GM06990 (cell line): ENCODE results near the gene MGAT5.

ENCODE experiments used
- DNase-seq: peaks from one replicate; pipeline ENCODE4 v3.0.0-alpha.2; 2011; ENCODE audit not compliant: insufficient read length; ENCODE audit errors: extremely low read depth
- H3K27me3 ChIP-seq: replicated peaks from 2 replicates; pipeline ENCODE4 v1.6.0; 2011; ENCODE audit warnings: low read length; ENCODE audit not compliant: control insufficient read depth, insufficient read depth
- H3K36me3 ChIP-seq: 2 replicates; pipeline ENCODE4 v1.5.1; 2011; ENCODE audit warnings: low read length; ENCODE audit not compliant: control insufficient read depth, insufficient read depth
- H3K4me3 ChIP-seq: replicated peaks from 2 replicates; pipeline ENCODE4 v1.5.1; 2011; ENCODE audit warnings: low read depth, mild to moderate bottlenecking, control low read depth, low read length
- TF ChIP-seq, protein P1 (sequence below): IDR thresholded peaks from 2 replicates; pipeline ENCODE4 v1.5.1; 2011; ENCODE audit warnings: low read length, control low read depth, mild to moderate bottlenecking, inconsistent platforms; ENCODE audit not compliant: insufficient read depth, poor library complexity, severe bottlenecking

Gene MGAT5

DNA sequence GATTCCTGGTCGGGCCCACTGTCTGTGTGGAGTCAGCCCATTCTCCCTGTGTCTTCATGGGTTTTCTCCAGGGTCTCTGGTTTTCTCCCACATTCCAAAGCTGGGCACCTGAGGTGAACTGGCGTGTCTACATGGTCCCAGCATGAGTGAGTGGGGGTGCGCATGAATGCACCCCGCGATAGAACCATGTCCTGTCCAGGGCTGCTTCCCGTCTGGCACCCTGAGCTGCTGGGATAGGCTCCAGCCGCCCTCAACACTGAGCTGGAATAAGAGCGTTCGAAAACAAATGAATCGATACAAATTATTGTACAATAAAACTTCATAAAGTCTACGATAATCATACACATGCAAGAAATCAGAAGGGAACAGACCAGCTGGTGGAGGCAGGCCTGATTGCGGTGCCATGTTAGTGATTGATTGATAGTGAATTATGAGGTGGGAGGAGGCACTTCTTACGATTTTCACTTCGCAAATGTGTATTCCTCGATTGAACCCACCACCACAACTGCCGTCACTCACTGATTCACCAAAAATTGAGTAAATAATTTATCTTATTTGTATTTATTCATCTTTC lies 186.6 kb downstream of the MGAT5 start:
- Histone ChIP-seq H3K27me3 (no peaks in the 10 kb centered on the region), H3K36me3 (peaks cover 35% of the 10 kb centered on the region), H3K4me3 (no peak overlapping the region)
- no peak for DNase-seq
- TF ChIP-seq, protein P1, sequence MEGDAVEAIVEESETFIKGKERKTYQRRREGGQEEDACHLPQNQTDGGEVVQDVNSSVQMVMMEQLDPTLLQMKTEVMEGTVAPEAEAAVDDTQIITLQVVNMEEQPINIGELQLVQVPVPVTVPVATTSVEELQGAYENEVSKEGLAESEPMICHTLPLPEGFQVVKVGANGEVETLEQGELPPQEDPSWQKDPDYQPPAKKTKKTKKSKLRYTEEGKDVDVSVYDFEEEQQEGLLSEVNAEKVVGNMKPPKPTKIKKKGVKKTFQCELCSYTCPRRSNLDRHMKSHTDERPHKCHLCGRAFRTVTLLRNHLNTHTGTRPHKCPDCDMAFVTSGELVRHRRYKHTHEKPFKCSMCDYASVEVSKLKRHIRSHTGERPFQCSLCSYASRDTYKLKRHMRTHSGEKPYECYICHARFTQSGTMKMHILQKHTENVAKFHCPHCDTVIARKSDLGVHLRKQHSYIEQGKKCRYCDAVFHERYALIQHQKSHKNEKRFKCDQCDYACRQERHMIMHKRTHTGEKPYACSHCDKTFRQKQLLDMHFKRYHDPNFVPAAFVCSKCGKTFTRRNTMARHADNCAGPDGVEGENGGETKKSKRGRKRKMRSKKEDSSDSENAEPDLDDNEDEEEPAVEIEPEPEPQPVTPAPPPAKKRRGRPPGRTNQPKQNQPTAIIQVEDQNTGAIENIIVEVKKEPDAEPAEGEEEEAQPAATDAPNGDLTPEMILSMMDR: no peak

DNA sequence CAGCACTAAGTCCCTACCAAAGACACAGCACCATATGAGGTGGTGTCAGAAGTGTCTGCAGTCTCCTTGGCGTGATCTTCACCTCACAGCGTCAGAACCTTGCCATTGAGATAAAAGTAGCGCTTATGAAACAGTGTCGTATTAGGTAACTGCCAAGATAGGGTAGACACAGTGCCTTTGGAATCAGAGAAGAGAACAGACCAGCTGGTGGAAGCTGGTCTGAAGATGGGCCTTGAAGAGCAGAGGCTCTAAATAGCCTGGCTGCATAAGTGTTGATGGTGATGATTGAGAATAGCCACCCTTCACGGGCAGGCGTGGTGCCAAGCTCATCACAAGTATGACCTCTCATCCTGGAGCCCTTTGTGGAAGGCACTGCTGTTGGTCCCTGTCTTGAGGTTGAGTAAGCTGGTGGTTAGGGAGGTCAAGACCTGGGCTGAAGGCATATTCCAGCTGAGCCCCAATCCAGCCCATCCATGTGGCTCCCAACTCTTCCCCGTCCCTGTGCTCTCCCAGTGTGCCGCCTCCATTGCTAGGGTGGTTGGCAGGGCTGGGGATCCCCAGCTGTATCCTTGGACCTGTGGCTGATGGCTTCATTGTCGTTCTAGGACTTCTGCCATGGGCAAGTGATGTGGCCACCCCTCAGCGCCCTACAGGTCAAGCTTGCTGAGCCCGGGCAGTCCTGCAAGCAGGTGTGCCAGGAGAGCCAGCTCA lies 187.4 kb downstream of the MGAT5 start:
- Histone ChIP-seq H3K4me3 (no peak overlapping the region), H3K36me3 (peaks cover 37% of the 10 kb centered on the region), H3K27me3 (no peaks in the 10 kb centered on the region)
- DNase-seq: no peak
- TF ChIP-seq, protein P1: no peak

DNA sequence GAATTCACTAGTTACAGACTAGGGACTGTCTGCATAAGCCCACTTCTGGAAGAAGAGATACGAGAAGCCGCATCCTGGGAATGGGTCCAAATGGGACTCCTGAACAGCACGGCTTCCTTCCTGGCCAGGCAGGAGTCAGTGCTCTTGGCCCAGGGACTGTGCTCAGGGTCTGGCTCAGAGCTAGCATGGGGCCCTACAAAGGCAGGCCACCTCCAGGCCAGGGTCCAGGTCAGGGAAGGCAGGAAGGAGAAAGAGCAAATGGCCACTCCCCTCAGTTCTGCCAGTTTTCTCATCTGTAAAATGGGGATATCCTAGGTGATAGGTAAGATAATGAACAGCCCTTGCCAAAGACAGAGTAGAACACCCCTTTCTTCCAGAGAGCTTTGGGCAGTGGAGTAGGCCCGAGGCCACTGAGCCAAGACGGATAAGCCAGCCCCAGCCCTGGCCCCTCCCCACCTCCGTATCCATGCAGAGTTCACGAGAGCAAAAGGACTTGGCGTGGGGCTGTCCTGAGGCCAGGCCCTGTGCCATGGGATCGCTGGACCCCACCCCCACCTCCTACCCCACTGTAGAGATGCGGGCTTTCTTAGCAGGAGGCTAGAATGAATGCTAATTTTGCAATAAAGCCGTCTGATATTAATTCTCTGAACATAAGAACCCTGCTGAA lies 190.1 kb downstream of the MGAT5 start:
- Histone ChIP-seq H3K27me3 (no peaks in the 10 kb centered on the region), H3K36me3 (peaks cover 50% of the 10 kb centered on the region), H3K4me3 (no peak overlapping the region)
- DNase-seq: no peak
- TF ChIP-seq, protein P1: no peak

DNA sequence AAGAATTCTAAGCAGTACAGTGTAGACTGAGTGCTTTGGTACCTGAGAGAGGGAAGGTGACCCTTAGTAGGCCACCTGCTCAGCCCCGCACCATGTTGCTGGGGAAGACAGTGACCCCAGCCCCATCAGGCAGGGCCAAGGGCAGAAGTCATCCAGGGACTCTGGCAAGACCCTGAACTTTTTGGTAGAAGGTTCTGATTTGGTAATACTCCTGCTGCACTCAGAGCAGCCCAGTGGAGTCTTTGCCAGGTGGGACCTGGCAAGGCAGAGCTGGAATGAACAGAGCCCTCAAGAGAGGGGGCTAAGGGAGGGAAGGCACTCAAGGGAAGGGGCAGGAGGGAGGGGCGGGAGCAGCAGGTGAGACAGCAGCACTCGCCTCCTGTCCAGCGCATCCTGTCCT lies 191.2 kb downstream of the MGAT5 start:
- DNase-seq: no peak
- Histone ChIP-seq H3K36me3 (peaks cover 56% of the 10 kb centered on the region), H3K4me3 (no peak overlapping the region), H3K27me3 (no peaks in the 10 kb centered on the region)
- TF ChIP-seq, protein P1: no peak

DNA sequence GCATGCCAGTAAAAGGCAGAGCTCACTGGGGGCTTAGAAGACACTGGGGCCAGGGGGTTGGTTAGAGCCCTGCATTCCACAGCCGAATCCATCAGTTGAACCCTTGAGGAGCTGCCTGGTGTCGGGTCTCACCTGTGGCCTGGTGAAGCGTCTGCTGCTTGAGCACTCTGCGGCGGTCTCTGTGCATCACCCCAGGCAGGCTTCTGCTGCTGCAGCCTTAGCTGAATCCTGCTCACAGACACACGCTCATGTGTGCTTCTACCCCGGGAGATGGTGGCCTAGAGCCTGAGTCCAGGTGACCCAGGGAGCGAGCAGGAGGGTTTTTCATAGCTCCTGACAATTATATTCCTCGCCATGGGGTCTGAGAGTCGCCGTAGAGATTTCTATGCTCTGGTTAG lies 192.1 kb downstream of the MGAT5 start:
- no peak for DNase-seq
- H3K36me3 ChIP-seq: peaks cover 56% of the 10 kb centered on the region
- TF ChIP-seq, protein P1: no peak
- no peak overlapping the region for H3K4me3 ChIP-seq
- no peaks in the 10 kb centered on the region for H3K27me3 ChIP-seq
